Upper lobe of left lung (tissue), 6 donors: ENCODE results near the gene PASD1. TPM values are rescaled to one million over a fixed set of nuclear protein-coding genes. Genes with fewer than 3 reads are reported as not detected.

Experiments
- ATAC-seq, 2 donors: fragments of 200-7000 bp; cut with Tn5 transposase; one replicate each; pipeline ENCODE4 v1.9.1; 2022; ENCODE audit warnings: mild to moderate bottlenecking in 2 of 2, moderate library complexity in 2 of 2; ENCODE audit not compliant: low FRiP score in 2 of 2
- DNase-seq, 2 donors: peaks; one replicate each; pipeline ENCODE4 v3.0.0-alpha.2; 2019 to 2020
- H3K27ac ChIP-seq, 4 donors: fragments of 200-600 bp; sonication (generic); one replicate each; pipeline ENCODE4 v1.5.1; 2016 to 2019
- H3K27me3 ChIP-seq, 4 donors: fragments of 200-600 bp; sonication (generic); one replicate each; pipeline ENCODE4 v1.5.1; 2017 to 2019
- H3K36me3 ChIP-seq, 4 donors: fragments of 200-600 bp; sonication (generic); one replicate each; pipeline ENCODE4 v1.5.1; 2016 to 2019
- H3K4me1 ChIP-seq, 4 donors: fragments of 200-600 bp; sonication (generic); one replicate each; pipeline ENCODE4 v1.5.1; 2018 to 2019
- H3K4me3 ChIP-seq, 4 donors: fragments of 200-600 bp; sonication (generic); one replicate each; pipeline ENCODE4 v1.5.1; 2017 to 2019; ENCODE audit warnings: mild to moderate bottlenecking in 2 of 4, moderate library complexity in 1 of 4
- H3K9me3 ChIP-seq, 4 donors: fragments of 200-600 bp; sonication (generic); one replicate each; pipeline ENCODE4 v1.5.1; 2018 to 2019
- EP300 ChIP-seq, 4 donors: sonication (generic); formaldehyde crosslinking; IDR thresholded peaks; one replicate each; pipeline ENCODE4 v1.5.1; 2017; ENCODE audit warnings: antibody characterized with exemption in 4 of 4, control low read depth in 2 of 4
- POLR2A ChIP-seq, 4 donors: fragments of 450-650 bp; IDR thresholded peaks; one replicate each; pipeline ENCODE4 v1.5.1; 2016 to 2017; ENCODE audit warnings: antibody characterized with exemption in 4 of 4, mild to moderate bottlenecking in 2 of 4
- POLR2AphosphoS5 ChIP-seq, 2 donors: sonication (generic); formaldehyde crosslinking; IDR thresholded peaks; one replicate each; pipeline ENCODE4 v1.5.1; 2017; ENCODE audit warnings: antibody characterized with exemption in 2 of 2
- WGBS, 2 donors: methylation state at CpG; one replicate each; pipeline ENCODE4 v1.1.5; 2017 to 2018; 5-methylcytosine and 5-hydroxymethylcytosine counted together
- total RNA-seq, 6 donors: library from RNA; depleted of rRNA in 4 of 6; stranded (reverse); fragments of >200 nt in 4 of 6; gene quantifications; one replicate each; pipeline versions ENCODE4 v1.1.0 to v1.2.1, GENCODE V29; 2016 to 2021
- TF ChIP-seq, protein P1 (sequence below), 6 experiments: fragments of 450-650 bp in 4 of 6; fragments of 200-600 bp in 2 of 6; sonication (generic) in 2 of 6; IDR thresholded peaks; one replicate each; pipeline ENCODE4 v1.5.1; 2016 to 2019; ENCODE audit warnings: antibody characterized with exemption in 6 of 6
- donor health status: DM: no; HTN: no; CAD: no; lungs with moderate emphysema.
- donor health status: DM: no; HTN: yes; CAD: no; lungs with severe emphysema.

The PASD1 gene
- total RNA-seq, 6 donors from 2014 or later, result not detected

DNA sequence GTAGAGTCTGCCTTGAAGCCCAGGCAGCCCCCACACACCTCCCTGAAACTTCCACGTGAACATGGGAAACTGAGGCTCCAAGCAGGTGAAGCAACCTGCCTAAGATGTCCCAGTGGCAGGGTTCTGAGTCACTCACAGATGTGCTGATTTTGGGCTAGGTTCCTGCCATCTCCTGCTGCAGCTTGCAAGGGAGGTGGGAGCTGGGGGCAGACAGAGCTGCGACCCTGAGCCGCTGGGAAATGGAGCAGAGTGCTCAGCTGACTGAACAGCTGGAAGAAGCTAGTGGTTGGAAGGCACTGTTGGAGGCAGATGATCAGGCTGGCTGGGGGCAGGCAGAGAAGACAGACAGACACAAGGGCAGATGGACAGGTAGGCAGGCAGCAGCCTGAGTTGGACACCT, 148.8 kb downstream of the PASD1 start:
- H3K27ac ChIP-seq, result no peak overlapping the region
- H3K4me1 ChIP-seq, result no peaks in the 10 kb centered on the region
- no peak for TF ChIP-seq POLR2AphosphoS5 (IDR thresholded peaks at IDR 0.05)
- TF ChIP-seq POLR2A (IDR thresholded peaks at IDR 0.05), result no peak
- TF ChIP-seq EP300 (IDR thresholded peaks at IDR 0.05), result no peak
- TF ChIP-seq, protein P1, sequence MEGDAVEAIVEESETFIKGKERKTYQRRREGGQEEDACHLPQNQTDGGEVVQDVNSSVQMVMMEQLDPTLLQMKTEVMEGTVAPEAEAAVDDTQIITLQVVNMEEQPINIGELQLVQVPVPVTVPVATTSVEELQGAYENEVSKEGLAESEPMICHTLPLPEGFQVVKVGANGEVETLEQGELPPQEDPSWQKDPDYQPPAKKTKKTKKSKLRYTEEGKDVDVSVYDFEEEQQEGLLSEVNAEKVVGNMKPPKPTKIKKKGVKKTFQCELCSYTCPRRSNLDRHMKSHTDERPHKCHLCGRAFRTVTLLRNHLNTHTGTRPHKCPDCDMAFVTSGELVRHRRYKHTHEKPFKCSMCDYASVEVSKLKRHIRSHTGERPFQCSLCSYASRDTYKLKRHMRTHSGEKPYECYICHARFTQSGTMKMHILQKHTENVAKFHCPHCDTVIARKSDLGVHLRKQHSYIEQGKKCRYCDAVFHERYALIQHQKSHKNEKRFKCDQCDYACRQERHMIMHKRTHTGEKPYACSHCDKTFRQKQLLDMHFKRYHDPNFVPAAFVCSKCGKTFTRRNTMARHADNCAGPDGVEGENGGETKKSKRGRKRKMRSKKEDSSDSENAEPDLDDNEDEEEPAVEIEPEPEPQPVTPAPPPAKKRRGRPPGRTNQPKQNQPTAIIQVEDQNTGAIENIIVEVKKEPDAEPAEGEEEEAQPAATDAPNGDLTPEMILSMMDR (IDR thresholded peaks at IDR 0.05), result no peak
- ATAC-seq (no peak), DNase-seq (no peak)
- H3K9me3 ChIP-seq, result no peaks in the 10 kb centered on the region
- H3K4me3 ChIP-seq, result no peak overlapping the region
- 57% methylated on average over 3 of the region's 3 CpGs; no CpG with 5 or more reads in 1 of the 2 donors for WGBS, 2 donors
- H3K36me3 ChIP-seq, result no peaks in the 10 kb centered on the region
- no peaks in the 10 kb centered on the region for H3K27me3 ChIP-seq

DNA sequence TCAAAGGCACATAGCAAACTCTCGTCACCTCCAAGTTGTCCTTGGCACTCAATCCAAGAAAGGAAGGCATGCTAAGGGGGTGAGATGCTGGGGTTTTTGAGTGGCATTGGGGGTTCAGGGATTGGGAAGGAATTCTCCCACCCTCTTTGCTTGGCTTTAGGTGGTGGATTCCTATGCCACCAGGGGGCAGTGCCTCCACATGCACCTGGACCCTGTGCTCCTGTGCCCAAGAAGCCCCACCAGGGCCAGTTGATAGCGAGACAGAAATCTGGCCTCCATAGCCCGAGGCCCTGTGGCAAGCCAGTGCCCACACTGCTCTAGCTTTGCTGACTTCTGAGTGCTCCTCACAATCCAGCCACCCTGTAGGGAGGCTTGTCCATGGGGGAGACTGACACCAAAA, 150.4 kb downstream of the PASD1 start:
- 55 to 100% methylated on average over 1 to 3 of the region's 3 CpGs for WGBS, 2 donors

DNA sequence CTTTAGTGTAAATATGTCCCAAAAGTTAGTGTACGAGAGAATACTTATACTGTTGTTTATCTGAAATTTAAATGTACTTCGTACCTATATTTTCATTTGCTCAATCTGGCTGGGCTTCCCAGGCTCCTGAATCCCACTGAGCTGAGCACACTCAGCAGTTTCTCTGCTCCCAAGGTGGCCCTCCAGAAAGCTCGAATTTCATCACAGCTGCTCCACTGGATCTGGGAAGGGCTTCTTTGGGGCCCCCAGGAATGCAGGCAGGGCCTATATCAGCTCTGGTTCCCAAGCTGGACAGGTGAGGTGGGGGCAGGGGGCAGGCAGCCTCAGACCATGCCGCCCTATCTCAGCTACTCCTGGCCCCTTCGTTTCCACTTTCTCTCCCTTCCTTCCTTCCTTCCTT, 150.9 kb downstream of the PASD1 start:
- Histone ChIP-seq H3K9me3 (no peaks in the 10 kb centered on the region), H3K27ac (no peak overlapping the region), H3K36me3 (no peaks in the 10 kb centered on the region), H3K4me3 (no peak overlapping the region), H3K4me1 (no peaks in the 10 kb centered on the region), H3K27me3 (no peaks in the 10 kb centered on the region)
- DNase-seq, result no peak
- TF ChIP-seq, protein P1 (IDR thresholded peaks at IDR 0.05), result no peak
- TF ChIP-seq EP300 (IDR thresholded peaks at IDR 0.05) (no peak), POLR2AphosphoS5 (IDR thresholded peaks at IDR 0.05) (no peak), POLR2A (IDR thresholded peaks at IDR 0.05) (no peak)
- ATAC-seq, result no peak
- WGBS, 2 donors, result 55 to 61% methylated on average over 5 of the region's 5 CpGs

More for the DNA sequence above, 150.4 kb downstream of the PASD1 start:
- Histone ChIP-seq H3K4me3 (no peak overlapping the region), H3K4me1 (no peaks in the 10 kb centered on the region), H3K9me3 (no peaks in the 10 kb centered on the region), H3K36me3 (no peaks in the 10 kb centered on the region), H3K27ac (no peak overlapping the region), H3K27me3 (no peaks in the 10 kb centered on the region)
- TF ChIP-seq, protein P1 (IDR thresholded peaks at IDR 0.05), result peak in 4 of 6 experiments; percentile 20 to 28 (median 22)
- no peak for TF ChIP-seq POLR2AphosphoS5 (IDR thresholded peaks at IDR 0.05)
- DNase-seq, result no peak
- ATAC-seq, result no peak

DNA sequence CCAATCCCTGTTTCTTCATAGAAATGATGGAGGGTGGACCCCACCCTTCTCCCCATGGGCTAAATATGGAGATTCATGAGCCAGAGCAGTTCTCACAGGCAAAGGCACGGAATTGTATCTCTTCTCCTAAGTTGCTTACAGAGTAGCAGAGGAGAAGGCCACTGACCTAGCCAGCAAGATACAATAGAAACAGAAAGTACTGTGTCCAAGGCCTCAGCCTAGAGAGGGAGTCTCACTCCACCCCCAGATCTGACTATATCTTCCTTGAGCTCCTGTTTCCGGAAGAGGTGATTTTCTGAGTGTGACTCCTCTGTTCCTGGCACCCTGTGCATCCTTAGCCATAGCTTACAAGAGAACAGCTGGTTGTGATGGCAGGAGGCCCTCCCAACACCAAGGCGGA, 152.3 kb downstream of the PASD1 start, which contains the start of gene FATE1:
FATE1 (plus strand) TSS at position 284 of the 400 bp plus-strand sequence; CDS start at position 369, 85 bp downstream.
- no peaks in the 10 kb centered on the region for H3K36me3 ChIP-seq
- WGBS, 2 donors, result 54 to 100% methylated on average over 1 to 3 of the region's 3 CpGs

More for the DNA sequence above, 152.3 kb downstream of the PASD1 start, which contains the start of gene FATE1:
- no peak within 1 kb of the TSS for H3K27ac ChIP-seq
- DNase-seq (no peak), ATAC-seq (no peak)
- TF ChIP-seq POLR2A (IDR thresholded peaks at IDR 0.05) (no peak), POLR2AphosphoS5 (IDR thresholded peaks at IDR 0.05) (peak in 1 of 2 donors; percentile 12)
- TF ChIP-seq, protein P1 (IDR thresholded peaks at IDR 0.05), result no peak
- no peaks in the 10 kb centered on the region for H3K4me1 ChIP-seq
- no peaks in the 10 kb centered on the region for H3K9me3 ChIP-seq
- no peak within 1 kb of the TSS for H3K4me3 ChIP-seq
- H3K27me3 ChIP-seq, result no peaks in the 10 kb centered on the region
